Inferior parietal cortex (tissue), 1 donor: Measurements from ENCODE around the gene MAT2A.
"Not testable (repeated sequence)": the region's sequence is repeated elsewhere in the genome, so short reads cannot be mapped to it uniquely, and the experiment has no call there.

Experiments
- DNase-seq: peaks from one replicate; pipeline ENCODE4 v3.0.0-alpha.2; 2016; ENCODE audit errors: extremely low spot score

Gene MAT2A

GRCh38 chr2:85579266-85579935 lies 40.4 kb downstream of the MAT2A start:
- DNase-seq = no peak

DNA sequence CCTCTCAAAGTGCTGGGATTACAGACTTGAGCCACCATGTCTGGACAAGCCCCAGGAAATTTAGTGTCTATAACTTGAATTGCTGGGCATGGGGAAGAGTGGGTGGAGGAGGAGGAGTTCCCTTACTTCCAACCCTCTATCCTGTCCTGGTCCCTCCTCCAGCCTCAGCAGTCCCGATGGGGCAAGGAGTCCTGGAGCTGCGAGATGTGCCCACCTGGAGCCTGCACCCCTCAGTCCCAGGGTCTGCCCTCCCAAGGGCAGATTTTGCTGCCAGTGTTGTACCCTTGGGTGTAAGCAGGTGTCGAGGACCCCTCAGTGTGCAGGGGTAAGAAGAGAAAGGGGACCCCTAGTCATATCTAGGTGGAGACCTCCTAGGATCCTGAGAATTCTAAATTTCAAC lies 41.2 kb downstream of the MAT2A start:
- DNase-seq = no peak

- DNase-seq = no peak
Measured at GRCh38 chr2:85582492-85582891, 43.5 kb downstream of the MAT2A start.

- no peak for DNase-seq
Measured at GRCh38 chr2:85583667-85584353, 44.8 kb downstream of the MAT2A start.

DNA sequence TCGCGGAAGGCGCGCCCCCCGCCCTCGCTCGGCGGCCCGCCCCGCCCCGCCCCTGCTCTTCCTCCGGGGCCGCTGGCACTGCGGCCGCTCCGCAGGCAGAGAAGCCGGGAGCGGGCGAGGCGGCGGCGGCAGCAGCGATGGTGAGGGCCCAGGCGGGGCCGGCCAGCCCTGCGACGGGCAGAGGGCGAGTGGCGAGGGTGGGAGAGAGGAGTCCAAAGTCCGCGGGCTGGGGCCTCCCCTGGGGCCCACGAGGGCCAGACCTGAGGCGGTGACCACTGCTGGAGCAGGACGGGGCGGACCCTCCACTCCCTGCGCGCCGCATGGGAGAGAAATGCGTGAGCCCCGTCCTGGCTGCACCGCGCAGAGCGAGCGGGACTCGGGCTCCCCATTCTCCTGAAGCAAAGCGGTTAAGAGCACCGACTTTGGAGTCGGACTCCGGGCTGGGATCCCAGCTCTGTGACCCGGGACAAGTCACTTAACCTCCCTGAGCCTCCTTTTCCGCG lies 45.4 kb downstream of the MAT2A start, which contains the start of gene VAMP5:
Gene VAMP5, plus strand, starts transcription at position 78 of the 503 bp plus-strand sequence. Its CDS starts 60 bp downstream, at position 138.
- DNase-seq = no peak

GRCh38 chr2:85584857-85585780 lies 46.2 kb downstream of the MAT2A start:
- no peak for DNase-seq

GRCh38 chr2:85585781-85586105 lies 46.8 kb downstream of the MAT2A start:
- no peak for DNase-seq

GRCh38 chr2:85588236-85588635 lies 49.3 kb downstream of the MAT2A start:
- DNase-seq = no peak

DNA sequence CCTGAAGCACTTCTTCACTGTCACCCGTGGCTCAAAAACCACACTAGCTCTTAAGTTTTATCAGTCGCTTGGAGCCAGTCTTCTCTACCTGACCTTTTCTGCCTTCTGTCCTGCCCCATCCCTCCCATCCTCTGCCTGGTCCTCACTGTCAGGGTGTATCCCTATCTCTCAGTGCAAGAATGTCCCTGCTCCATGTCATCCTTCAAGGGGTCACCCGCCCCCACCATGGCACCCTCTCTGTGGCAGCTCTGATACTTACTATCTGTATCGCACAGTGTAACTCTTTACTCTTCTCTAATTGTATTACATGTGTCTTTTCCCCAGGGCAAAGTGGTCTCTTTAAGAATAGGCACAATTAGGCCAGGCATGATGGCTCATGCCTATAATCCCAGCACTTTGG lies 49.7 kb downstream of the MAT2A start:
- no peak for DNase-seq

DNA sequence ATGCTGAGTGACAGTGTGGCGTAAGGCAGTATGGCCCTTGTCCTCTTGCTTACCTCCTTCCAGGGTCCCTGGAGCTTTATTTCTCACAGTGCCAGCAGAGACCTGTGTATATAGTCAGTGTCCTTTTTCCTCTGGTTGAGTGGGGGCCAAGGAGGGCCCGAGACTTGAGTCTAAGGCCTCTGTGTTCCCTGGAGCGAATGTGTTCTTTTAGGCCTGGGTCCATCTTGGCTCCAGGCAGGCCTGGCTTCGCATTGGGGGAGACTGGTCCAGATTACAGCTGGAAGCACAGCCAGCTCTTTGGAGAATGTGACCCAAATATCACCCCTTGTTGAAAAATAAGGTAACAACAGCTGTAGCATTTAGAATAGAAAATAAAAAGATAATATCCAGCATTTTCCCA lies 50.2 kb downstream of the MAT2A start:
- DNase-seq = no peak

DNA sequence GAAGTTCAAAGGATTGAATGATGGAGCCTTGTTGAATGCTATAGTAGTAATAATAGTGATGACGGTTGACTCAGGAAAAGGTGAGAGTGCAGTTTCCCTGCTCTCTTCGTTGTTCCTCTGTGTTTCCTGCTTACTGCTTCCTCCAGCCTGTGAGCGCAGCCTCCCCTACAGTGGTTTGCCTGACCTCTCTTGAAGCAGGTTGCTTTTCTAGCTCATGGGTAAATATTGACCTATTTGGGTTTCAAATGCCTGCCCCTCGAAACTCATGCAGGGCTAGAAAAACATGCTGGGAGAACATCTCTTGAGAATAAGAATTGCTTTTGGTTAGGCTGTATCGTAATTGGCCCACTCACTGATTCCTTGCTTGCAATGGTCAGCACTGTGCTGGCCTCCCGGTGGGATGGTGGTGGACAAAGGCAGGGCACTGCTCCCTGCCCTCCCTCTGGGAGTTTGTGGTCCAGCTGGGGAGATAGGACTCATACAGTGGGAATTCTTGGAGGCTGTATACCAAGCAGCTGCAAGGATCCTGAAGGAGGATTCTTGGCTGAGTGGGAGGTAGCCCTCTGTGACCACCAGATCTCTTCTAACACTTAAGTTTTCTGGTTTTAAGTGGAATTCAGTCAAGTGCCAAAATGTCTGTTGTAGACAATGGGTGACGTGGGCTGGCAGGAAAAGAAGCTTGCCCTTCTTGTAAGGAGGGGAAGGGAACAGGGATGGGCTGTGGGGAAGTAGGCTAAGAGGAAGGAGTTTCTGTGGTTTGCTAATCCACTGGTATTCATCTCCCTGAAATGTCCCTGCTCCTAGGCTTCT lies 51.2 kb downstream of the MAT2A start:
- DNase-seq = no peak

- no peak for DNase-seq
Measured at GRCh38 chr2:85590950-85591349, 52.0 kb downstream of the MAT2A start.

GRCh38 chr2:85591563-85591962 lies 52.6 kb downstream of the MAT2A start:
- no peak for DNase-seq

DNA sequence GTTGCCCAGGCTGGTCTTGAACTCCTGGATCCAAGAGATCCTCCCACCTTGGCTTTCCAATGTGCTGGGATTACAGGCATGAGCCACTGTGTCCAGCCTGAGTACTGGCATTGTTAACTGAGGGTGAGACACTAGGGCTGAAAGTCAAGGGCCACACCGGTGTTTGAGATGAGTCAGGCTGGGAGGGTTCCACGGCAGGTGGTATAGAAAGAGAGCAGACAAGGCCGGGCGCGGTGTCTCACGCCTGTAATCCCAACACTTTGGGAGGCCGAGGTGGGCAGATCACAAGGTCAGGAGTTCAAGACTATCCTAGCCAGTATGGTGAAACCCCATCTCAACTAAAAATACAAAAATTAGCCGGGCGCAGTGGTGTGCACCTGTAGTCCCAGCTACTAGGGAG lies 53.3 kb downstream of the MAT2A start:
- DNase-seq = not testable (repeated sequence)

DNA sequence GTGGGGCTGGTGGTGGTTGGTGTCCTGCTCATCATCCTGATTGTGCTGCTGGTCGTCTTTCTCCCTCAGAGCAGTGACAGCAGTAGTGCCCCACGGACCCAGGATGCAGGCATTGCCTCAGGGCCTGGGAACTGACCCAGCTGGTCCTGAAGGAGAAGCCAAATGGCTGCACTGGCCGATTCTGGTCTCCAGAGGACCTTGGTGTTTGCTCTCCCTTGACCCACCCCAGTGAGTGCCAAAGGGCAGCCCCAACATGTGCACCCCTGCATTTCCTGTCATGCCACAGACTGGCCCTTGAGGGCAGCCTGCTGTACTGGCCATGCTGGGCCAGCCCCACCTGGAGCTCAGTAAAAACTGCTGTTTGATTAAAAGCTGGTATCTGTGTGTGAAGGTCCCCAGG lies 54.1 kb downstream of the MAT2A start:
- DNase-seq = no peak
